Measurements from ENCODE around the gene PANK1.

Gene PANK1

DNA sequence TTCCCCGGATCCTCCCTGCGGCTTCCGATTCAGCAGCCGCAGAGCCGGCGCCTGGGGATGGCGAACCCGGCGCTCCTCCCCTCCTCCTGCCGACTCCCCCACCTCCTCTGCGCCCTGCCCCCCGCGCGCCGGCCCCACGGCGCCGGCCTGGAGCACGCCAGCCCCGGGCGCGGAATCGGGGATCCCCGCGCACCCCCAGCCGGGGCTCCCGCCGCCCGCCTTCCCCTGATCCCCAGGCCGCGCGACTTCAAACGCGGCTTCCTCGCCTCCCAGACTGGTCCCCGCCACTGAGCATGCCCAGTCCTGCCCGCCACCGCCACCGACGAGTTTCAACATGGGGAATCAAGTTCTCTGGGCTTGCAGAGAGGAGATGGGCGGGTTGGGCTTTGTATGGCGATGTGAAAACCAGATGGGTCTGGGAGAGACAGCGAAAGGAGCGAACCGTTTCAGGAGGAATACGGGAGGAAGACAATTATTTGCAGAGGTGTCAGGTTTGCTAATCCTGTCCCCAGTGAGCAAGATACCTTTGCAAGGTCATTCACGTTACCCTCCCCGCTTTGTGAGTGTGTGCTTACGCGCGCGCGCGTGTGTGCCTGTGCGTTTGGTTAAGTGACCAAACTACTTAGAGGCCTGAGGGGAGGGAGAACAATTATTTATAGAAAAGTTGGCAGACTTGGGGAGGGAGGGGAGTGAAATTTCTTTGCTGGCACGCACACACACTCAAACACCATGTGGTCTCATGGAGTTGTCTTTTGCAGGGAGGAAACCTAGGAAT is at the start of gene PANK1:
Gene PANK1, minus strand, starts transcription at position 276 of the 775 bp plus-strand sequence. CDS start 351 bp downstream, outside the sequence.
- FAIRE-seq (peak; percentile 49), DNase-seq (ENCODE audit: insufficient read length, low spot score) (peak; percentile 78)

DNA sequence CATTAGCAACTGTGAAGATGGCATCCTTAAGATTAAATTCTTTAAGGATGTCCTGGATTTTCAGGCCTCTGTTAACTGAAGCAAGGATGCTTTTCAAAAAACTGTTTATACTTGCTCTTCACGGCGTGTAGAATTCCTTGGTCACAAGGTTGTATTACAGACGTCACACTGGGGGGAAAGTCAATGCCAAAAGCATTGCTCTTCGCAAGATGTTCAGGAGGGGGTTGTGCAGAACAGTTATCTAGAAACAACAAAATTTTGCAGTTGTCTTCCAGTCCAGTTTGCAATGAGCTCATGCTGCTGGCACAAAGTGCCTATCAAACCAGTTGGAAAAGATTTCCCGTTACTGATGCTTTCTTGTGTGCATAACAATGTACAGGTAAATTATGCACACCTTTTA is 48.1 kb upstream of the PANK1 start:
- FAIRE-seq: no peak
- no peak for DNase-seq (ENCODE audit: insufficient read length, low spot score)

DNA sequence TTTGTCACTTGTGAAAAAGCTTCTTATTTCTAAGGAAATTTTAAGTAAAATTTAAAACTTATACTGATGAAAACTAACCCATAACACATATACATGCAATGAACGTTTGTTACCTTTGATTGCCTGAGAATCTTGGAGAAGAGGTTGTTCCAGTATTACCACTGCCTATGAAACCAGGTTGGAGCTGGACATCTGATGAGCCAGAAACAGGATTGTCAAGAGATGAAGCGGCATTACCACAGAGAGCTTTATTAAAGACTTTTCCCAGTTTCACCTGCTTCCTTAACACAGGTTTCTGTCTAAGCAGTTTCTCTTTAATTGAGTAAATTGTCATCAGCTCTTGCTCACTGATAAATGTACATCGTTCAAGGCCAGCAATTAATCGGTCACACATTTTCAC is 47.4 kb upstream of the PANK1 start:
- DNase-seq (ENCODE audit: insufficient read length, low spot score) (no peak), FAIRE-seq (no peak)

DNA sequence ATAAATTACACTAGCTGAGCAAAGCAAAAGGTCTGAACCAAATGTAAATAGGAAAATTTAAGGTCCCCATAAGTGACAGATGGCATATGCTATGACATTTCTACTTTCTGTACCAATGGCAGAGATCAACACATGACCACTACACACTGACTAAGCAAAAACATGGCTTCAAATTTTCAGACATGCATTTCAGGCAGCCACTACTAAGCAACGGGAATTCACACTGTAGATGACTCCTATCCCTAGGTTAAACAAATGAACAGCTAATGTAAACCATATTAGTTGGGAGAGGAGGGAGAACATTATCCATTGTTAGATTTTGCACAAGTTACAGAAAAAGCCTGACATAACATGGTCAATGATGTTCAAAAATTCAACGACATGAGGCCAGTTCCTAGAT is 45.0 kb upstream of the PANK1 start:
- DNase-seq (ENCODE audit: insufficient read length, low spot score) (no peak), FAIRE-seq (no peak)

DNA sequence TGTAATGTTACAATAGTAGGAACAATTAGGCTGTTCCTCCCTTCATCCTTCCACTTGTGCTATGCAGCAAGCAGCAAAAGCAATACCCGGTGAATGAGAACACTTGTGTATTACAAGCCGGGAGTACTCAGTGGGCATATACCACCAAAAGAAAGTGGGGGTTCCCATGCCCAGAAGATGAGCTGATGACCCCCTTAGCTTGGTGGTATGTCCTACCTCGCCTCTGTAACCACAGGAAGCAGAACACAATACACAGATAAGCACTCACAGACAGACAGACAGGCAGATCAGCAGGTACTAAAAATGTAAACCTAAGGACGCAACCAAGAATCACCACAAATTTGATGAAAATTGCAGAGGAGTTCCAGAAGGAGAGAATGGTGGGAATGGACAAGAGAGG is 40.9 kb upstream of the PANK1 start:
- DNase-seq (ENCODE audit: insufficient read length, low spot score): no peak
- FAIRE-seq: no peak

DNA sequence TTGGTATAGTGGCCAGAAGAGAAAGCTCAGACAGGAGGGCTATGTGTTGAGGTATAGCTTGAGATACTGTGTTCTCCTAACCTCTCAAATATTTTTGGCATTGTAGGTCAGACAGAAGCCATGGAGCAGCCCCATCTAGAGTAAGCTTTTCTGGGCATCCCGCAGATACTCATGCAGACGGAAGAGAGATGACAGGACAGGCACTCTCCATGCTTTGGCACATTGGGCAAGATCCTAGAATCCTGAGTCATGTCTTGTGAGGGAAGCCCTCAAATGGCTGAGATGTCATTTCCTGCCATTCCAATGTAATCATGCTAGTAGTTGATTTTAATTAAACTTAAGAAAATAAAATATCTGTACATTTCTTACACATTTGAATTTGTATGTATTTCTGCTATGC is 39.6 kb upstream of the PANK1 start:
- FAIRE-seq (no peak), DNase-seq (ENCODE audit: insufficient read length, low spot score) (no peak)

DNA sequence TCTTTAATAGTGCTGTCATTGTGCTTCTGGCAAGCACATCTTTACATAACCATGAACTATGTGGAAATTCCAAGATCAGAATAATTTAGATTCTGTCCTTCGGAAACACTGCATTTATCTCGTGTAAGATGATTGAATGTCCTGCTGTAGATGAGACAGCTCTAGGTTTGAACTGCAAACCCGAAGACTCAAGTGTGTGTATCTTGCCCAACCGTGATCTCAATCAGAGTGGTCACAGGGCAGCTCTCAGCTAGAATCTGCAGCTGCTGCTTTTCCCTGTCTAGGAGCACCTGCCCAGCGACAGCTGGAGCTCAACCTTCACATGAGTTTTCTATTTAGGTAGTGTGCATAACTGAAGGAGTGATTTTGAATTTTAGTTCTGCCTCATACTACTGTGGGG is 38.8 kb upstream of the PANK1 start:
- FAIRE-seq (no peak), DNase-seq (ENCODE audit: insufficient read length, low spot score) (no peak)

DNA sequence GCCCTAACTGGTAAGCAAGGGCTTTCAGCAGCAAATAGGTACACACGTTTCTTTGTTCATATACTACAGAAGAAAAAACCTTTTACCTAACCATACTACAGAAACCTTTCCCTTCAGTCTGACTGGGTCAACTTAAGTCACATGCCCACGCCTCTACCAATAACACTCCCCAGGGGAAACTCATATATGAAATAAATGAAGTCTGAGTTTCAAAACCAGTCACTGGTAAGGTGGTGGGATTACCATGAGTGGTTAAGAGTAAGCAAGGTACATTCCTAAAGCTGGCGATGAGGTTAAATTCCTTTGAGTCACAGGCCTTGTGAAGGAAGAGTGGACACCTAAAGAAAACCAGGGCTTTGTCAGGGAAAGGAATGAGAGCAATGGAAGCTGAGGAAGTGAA is 34.9 kb upstream of the PANK1 start:
- FAIRE-seq: no peak

DNA sequence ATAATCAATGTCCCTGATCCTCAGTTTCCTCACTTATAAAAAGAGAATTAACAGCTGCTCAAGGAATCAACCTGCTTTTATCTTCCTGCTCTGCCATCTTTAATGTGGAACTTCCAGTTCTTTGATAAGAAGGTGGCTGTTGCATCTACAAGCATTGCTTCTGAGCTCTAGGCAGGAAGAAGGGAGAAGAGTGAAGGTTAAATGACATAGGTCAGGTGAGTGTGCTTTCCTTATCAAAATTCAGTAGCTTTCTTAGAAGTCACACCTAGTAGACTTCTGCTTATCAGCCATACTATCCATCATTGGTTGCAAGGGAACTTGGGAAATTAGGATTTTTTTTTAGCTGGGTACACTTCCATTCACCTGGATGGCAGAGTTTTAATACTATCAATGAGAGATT is 32.3 kb upstream of the PANK1 start:
- DNase-seq (ENCODE audit: insufficient read length, low spot score) (no peak), FAIRE-seq (no peak)

More for the DNA sequence above, 34.9 kb upstream of the PANK1 start:
- DNase-seq (ENCODE audit: insufficient read length, low spot score): no peak

DNA sequence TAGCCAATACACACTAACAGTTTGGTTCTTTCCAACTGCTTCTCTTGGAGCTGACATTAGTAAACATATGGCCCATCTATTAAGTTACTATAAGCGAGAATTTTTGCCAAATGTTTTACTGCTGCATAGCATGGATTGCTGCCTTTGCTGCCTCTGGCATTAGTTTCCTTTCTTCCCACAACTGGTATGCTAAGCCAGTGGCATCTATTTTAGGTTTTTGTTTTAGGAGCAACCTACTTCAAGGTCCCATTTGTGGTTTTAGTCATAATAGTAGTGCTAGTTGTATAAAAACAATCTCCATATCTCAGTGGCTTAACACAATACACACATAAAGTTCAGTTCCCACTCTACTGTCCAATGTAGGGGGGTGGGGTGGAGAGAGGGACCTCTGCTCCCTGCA is 25.9 kb upstream of the PANK1 start:
- DNase-seq (ENCODE audit: insufficient read length, low spot score) (no peak), FAIRE-seq (no peak)

DNA sequence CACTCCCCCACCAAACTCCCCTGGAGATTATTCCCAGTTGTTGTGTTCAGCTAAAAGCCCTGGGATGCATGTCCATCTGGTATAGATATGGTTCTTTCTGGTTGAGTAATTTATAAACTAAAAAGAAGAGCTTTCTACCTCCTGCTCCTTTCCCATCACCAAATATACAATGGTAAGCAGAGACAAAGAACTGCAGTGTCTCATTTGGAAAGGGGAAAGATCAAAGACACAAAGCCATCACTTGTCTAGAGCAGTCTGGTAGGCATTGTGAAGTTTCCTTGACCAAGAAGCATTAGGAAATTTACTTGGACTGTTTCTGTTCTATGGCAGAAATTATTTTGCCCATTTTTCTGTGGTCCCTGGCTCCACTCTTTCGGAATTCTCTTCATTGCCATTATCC is 24.9 kb upstream of the PANK1 start:
- no peak for FAIRE-seq
- no peak for DNase-seq (ENCODE audit: insufficient read length, low spot score)

DNA sequence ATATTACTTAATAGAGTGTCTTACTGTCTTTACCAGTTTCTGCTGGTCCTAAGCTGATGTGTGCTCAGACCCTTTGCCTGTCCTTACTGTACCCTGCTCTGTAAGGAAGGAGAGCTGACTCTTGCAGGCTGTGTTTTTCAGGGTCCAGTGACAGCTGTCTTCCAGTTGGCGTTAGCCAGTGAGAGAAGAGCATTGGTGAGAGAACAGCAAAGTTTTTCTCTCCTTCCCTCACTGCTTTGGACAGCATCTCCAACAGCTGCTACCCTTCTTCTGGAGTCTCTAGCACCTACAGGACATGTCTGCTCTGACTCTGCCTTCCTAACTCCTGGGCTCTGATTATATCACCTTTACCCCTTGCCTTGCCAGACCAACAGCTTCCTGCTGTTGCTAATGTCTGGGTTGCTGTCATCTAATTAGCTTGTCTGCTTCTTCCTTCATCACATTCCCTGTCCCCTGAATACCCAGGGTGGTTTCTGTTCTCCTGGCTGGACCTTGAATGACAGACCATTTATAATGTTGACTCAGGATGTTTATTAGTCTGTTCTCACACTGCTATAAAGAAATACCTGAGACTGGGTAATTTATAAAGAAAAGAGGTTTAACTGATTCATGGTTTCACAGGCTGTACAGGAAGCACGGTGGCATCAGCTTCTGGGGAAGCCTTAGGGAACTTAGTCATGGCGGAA is 23.5 kb upstream of the PANK1 start:
- no peak for FAIRE-seq
- DNase-seq (ENCODE audit: insufficient read length, low spot score): no peak

DNA sequence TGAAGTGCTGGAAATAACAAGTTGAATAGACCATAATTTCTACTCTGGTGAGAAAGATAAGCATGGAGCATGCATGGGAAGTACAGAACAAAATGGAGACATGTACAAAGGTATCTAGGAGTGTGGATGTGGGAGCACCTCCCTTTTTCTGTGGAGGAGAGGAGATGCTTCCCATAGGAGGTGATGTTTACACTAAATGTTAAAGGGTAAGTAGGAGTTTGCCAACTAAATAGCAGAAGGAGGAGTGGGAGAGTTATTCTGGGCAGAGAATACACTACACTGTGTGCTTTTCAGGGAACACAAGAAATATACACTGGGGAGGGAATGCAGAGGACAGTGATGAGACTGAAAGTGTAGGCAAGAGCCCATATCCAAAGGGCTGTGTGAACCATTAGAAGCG is 21.1 kb upstream of the PANK1 start:
- no peak for DNase-seq (ENCODE audit: insufficient read length, low spot score)
- FAIRE-seq: no peak

DNA sequence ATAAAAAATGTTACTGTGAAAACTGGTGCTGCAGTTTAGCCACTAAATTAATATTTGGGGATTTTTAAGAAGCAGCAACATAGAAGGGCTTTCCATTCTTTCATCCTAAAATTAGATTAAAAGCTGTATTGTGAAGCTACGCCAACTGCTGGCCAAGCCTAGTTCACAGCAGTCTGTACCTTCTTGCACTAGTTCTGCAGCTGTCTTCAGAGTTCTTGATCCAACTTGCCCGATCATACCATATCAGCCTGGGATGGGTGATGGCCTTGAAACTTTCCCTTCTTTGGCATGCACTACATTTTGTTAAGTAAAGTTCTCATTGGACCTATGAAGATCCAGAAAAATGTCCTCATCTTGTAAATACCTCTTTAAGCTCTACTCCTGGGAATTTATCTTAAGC is 20.3 kb upstream of the PANK1 start:
- FAIRE-seq (no peak), DNase-seq (ENCODE audit: insufficient read length, low spot score) (no peak)

DNA sequence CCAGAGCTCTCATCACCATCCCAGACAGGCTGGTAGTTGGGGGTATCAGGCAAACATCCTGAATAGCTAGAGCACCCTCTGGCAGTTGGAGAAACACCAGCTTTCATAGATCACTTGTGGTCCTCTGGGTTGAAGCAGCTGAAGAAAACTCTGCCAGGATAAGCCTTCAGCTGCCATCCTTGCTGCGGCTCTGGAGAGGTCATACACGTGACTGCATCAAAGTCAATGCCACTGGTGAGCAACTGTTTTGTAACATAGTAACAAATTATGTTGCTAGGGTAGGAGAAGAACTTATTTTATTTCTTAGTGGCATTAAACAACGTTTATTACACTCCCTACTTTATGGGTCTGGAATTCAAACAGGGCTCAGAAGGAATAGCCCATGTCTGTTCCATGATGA is 19.2 kb upstream of the PANK1 start:
- DNase-seq (ENCODE audit: insufficient read length, low spot score): no peak
- FAIRE-seq: no peak

DNA sequence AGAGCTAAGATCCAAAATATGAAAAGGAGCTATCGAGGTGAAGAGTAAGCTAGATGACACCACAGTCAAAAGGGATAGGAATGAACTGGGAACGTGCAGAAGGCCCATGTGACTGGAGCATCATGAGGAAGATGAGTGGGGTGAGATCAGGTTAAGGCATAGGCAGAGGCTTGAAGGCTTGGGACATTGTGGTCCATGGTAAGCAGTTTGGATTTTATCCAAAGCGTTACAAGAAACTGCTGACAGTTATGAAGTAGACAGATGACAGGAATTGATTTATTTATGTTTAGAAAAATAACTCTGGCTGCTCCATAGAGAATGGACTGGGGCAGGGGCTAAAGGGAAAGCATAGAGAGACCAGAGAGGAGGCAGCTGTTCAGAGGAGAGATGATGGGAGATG is 18.1 kb upstream of the PANK1 start:
- no peak for FAIRE-seq

DNA sequence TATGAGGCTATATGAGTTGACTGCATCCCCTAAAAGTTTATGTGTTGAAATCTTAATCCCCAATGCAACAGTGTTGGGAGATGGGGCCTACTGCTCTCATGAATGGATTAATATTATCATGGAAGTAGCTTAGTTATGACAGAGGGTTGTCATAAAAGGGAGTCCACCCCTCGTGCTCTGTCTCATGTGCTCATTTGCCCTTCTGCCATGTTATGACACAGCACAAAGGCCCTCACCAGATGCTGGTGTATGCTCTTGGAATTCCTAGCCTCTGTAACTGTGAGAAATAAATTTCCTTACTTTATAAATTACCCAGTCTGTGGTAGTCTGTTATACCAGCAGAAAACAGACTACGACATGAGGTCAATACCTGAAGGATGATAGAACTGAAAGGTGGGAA is 17.6 kb upstream of the PANK1 start:
- DNase-seq (ENCODE audit: insufficient read length, low spot score): no peak

More for the DNA sequence above, 18.1 kb upstream of the PANK1 start:
- no peak for DNase-seq (ENCODE audit: insufficient read length, low spot score)

DNA sequence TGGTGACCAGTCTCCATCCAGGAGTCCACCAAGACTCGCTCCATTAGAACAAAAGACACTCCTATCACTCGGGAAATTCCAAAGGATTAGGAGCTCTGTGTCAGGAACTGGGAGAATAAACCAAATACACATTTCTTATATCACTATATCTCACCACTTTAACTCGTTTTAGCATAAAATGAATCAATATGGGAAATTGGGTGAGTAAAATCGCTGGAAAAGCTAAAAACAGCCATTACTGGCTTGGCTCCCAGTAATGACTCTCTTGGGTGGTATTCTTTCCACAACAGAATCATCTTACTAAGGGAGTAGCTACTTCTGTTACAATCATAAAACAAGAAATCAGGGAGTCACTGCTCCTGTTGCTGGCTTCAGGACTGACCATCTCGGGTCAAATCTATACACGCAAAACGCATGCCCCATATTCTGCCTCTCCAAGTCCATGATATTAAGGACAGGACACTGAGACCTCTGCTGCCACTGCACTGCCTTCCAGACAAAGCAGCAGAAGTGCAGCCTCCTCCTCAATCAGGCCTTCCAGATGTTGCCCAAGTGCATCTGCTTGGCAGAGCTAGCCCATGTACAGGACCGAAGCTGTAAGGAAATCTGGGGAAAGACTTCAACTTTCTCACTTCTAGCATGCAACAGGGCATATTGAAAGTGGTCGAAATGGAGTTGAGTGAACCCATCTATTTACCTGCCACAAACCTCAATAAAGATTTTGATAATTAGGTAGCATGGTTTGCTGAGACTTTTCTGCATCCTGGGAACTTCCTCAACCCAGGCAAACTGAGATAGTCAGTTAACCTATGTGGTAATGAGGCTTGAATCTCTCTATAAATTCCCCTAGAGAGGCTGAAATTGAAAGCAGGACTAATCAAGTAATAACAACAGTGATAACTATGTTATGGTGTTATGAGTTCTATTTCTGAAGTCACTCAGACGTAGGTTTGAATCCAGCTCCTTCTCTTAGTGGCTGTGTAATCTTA is 14.4 kb upstream of the PANK1 start:
- no peak for DNase-seq (ENCODE audit: insufficient read length, low spot score)
- FAIRE-seq: no peak

More for the DNA sequence above, 17.6 kb upstream of the PANK1 start:
- no peak for FAIRE-seq

DNA sequence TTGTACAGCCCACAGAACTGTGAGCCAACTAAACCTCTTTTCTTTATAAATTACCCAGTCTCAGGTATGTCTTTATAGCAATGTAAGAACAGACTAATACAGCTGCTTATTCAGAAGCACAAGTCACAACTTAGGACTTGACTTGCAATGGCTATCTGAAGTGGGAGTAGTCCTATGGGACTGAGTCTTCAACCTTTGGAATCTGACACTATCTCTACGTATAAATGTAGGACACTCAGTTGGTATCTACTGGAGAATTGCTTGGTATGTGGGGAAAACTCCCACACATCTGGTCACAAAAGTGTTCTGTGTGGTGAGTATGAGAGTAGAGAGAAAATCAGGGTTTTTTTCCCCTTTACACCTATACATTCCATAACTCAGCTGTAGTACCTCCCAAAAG is 12.3 kb upstream of the PANK1 start:
- FAIRE-seq: no peak
- no peak for DNase-seq (ENCODE audit: insufficient read length, low spot score)

DNA sequence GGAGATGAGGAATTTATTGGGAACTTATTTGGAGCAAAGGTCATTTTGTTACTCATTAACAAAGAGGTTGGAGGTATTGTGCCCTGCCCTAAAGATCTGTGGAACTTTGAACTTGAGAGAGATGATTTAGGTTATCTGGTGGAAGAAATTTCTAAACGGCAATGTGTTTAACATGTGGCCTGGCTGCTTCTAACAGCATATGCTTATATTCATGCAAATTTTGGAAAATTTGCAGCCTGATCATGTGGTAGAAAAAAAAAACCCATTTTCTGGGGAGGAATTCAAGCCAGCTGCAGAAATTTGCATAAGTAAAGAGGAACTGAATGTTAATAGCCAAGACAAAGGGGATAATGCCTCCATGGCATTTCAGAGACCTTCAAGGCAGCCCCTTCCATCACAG is 10.7 kb upstream of the PANK1 start:
- FAIRE-seq (no peak), DNase-seq (ENCODE audit: insufficient read length, low spot score) (no peak)

DNA sequence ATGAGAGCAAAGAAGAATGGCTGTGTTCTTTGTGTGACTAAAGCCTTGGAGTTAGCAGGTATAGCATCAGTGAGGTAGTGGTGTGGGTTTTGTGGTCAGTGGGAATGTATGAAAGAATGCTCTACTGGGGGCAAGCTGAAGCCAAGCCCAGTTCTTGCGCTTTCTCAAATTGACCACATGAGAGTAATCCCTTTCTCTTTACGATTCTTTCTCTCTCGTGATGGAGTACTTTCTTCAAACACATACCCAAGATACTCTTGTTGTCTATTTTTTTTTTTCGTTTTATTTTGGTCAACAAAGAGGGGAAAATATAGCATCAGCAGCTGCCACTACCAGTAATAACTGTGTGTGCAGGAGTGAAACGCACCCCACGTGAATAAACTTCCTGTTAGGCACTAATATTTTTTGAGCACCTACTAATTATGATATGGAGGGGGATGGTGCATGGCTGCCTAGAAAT is 8.4 kb upstream of the PANK1 start:
- DNase-seq (ENCODE audit: insufficient read length, low spot score): no peak
- FAIRE-seq: no peak

All from HTR-8/SVneo (cell line).